Activated T-cell treated with anti-CD3 and anti-CD28 coated beads, Interleukin-2, amount 50 U/mL, for 4 hours (primary cell): ENCODE data around the gene CISD3. TPM values are rescaled to one million over a fixed set of nuclear protein-coding genes. Genes with fewer than 3 reads are reported as not detected.

Experiments used
- ATAC-seq, 2 donors: fragments of 200-7000 bp; cut with Tn5 transposase; one replicate each; pipeline ENCODE4 v1.10.0; 2021
- DNase-seq: peaks from one replicate; pipeline ENCODE4 v3.0.0-alpha.2; 2020
- H3K27me3 Mint-ChIP-seq: one replicate; pipeline ENCODE4 v1.8.0; 2021; ENCODE audit warnings: low read depth, mixed read lengths
- H3K36me3 Mint-ChIP-seq: one replicate; pipeline ENCODE4 v1.8.0; 2022; ENCODE audit warnings: mixed read lengths; ENCODE audit not compliant: insufficient read depth
- H3K4me1 Mint-ChIP-seq: one replicate; pipeline ENCODE4 v1.8.0; 2021; ENCODE audit warnings: low read depth, mixed read lengths
- H3K4me3 Mint-ChIP-seq: one replicate; pipeline ENCODE4 v1.8.0; 2021; ENCODE audit warnings: mild to moderate bottlenecking, moderate library complexity, mixed read lengths
- H3K9me3 Mint-ChIP-seq: one replicate; pipeline ENCODE4 v1.8.0; 2021; ENCODE audit warnings: mixed read lengths
- total RNA-seq, 3 donors: library from RNA; stranded (reverse); gene quantifications; one replicate each; pipeline ENCODE4 v1.2.1, GENCODE V29; 2021

Gene CISD3
- total RNA-seq, 3 donors from 2014 or later, result 47.2 to 73.3 (median 67.8) TPM

- Mint-ChIP-seq H3K27me3 (no peaks in the 10 kb centered on the region), H3K36me3 (peaks cover 18% of the 10 kb centered on the region), H3K4me3 (peak overlapping the region; percentile 97), H3K4me1 (peaks cover 45% of the 10 kb centered on the region), H3K9me3 (peaks cover 5% of the 10 kb centered on the region)
- DNase-seq (peak; percentile 84), ATAC-seq (peak; percentile 2 to 7)
Measured at GRCh38 chr17:38703742-38704605, 26.2 kb upstream of the CISD3 start.

DNA sequence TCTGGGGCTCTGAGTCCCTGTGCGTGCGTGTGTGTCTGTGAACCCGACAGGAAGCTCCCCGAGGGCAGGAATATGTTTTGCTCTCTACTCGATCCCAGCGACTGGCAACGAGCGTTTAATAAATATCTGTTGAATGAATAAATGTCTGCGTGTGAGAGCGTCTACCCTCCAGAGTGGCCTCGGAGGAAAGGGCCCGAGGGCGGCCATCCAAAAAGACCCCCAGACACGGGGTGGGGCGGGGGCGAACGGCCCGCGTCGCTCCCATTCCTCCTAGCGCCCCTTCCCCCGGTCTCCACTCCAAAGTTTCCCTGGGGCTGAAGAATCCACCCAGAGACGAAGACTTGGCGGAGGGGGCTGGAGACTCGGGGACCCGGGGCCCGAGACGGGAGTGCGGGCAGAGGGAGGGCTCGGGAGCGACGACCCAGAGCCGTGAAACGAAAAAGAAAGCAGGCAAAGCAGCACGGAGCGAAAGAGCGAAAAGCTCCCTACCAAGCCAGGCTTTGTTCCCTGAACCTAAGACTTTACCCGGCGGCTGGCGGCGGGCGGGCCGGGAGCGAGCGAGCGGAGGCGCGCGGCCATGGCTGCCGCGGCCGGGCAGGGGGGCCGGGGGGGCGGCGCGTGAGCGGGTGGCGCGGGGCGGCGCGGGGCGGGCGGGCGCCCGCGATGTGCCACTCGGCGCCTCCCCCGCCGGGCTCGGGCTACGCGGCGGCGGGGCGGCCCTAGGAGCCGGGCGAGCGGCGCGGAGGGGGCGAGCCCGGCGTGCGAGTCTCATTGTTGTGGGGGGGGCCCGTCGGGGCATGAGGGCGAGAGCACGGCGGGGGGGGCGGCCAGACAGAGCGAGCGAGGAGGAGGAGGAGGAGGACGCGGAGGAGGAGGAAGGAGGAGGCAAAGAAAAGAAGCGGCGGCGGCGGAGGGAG, 25.3 kb upstream of the CISD3 start, which contains the start of gene MLLT6:
Gene MLLT6, plus strand, starts transcription at position 668 of the 917 bp plus-strand sequence. CDS start 360 bp downstream, outside the sequence.
- Mint-ChIP-seq H3K27me3 (no peaks in the 10 kb centered on the region), H3K4me1 (peaks cover 44% of the 10 kb centered on the region)

DNA sequence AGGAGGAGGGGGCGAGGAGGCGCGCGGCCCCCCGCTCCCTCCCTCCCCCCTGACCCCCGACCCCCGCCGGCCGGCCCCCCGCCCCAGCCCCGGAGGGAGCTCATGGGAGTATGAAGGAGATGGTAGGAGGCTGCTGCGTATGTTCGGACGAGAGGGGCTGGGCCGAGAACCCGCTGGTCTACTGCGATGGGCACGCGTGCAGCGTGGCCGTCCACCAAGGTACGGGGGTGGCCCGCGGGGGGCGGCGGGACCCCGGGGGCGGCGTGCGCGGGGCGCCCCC, 24.7 kb upstream of the CISD3 start:
- H3K4me3 Mint-ChIP-seq, result peak overlapping the region; percentile 97
- no peaks in the 10 kb centered on the region for H3K27me3 Mint-ChIP-seq
- peaks cover 44% of the 10 kb centered on the region for H3K4me1 Mint-ChIP-seq
- peaks cover 1% of the 10 kb centered on the region for H3K9me3 Mint-ChIP-seq
- H3K36me3 Mint-ChIP-seq, result peaks cover 31% of the 10 kb centered on the region
- DNase-seq, result no peak
- no peak for ATAC-seq

More for the DNA sequence above, 25.3 kb upstream of the CISD3 start, which contains the start of gene MLLT6:
- H3K9me3 Mint-ChIP-seq, result peaks cover 5% of the 10 kb centered on the region
- H3K36me3 Mint-ChIP-seq, result peaks cover 25% of the 10 kb centered on the region
- peak; percentile 88 for DNase-seq
- peak; percentile 9 to 11 for ATAC-seq
- H3K4me3 Mint-ChIP-seq, result peak within 1 kb of the TSS; percentile 97

DNA sequence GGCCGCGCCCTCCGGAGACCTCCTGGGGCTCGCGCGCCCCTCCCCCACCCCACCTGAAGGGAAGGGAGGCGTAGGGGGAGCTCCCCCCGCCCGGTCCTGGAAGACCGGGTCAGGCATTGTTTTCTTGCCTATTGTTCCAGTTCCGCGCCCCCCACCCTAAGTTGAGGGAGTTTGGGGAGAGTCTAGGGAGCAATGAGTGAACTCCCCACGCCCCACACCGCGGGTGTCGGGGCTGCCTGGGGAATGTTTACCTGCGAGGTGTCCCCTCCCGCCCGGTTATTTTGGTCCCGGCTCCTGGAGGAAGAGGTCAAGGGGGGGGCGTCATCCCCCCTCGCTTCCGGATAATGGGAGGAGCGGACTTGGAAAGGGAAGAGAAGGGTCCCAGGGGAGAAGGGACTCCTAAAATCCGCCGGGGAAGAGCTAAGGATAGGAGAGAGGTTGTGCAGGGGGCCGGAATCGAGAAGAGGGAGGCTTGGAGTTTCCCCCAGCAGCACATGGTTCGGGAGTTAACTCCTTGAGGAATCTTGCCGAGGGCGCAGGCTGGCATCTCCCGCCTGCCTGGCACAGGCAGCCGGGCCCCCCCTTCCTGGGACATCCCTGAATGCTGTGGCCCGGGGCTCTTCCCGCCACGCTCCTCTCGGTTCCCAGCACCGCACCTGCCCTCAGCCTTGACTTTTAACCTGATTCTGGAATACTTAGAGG, 24.2 kb upstream of the CISD3 start:
- no peaks in the 10 kb centered on the region for H3K9me3 Mint-ChIP-seq
- peak overlapping the region; percentile 97 for H3K4me3 Mint-ChIP-seq
- H3K4me1 Mint-ChIP-seq, result peaks cover 41% of the 10 kb centered on the region
- H3K36me3 Mint-ChIP-seq, result peaks cover 36% of the 10 kb centered on the region
- DNase-seq (peak; percentile 47), ATAC-seq (no peak)
- no peaks in the 10 kb centered on the region for H3K27me3 Mint-ChIP-seq

DNA sequence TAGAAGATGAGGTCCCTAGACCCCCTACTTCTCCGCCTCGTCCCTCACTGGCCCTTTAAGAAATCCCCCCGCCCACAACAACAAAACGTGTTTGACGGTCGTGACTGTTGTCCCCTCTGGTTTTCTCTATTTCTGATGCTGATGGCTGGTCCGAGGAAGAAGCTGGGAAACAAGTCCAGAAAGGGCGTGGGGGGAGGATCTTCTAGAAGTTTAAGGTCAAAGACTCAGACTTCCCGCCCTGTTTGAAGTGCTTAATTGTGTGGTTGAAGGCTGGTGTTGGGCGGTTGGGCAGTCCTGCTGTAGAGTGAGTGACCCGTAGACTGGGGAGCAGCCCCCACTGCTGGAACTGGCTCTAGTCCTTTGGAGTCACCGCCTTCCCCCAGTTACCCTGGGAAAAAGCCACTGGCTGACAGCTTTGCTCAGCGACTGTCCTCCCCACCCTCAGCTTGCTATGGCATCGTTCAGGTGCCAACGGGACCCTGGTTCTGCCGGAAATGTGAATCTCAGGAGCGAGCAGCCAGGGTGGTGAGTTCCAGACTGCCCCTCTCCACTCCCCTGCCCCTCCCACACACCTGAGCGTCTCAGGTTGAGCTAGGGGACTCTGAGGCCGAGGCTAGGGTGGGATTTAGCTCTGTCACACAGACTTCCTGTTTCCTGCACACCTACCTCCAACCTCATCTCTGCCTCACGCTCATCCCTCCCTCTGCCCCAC, 23.5 kb upstream of the CISD3 start:
- Mint-ChIP-seq H3K4me3 (peak overlapping the region; percentile 97), H3K4me1 (peaks cover 42% of the 10 kb centered on the region), H3K9me3 (no peaks in the 10 kb centered on the region), H3K36me3 (peaks cover 40% of the 10 kb centered on the region), H3K27me3 (no peaks in the 10 kb centered on the region)
- no peak for ATAC-seq
- peak; percentile 54 for DNase-seq

GRCh38 chr17:38707678-38708351, 22.3 kb upstream of the CISD3 start:
- peaks cover 41% of the 10 kb centered on the region for H3K36me3 Mint-ChIP-seq
- H3K9me3 Mint-ChIP-seq, result no peaks in the 10 kb centered on the region
- peak overlapping the region; percentile 97 for H3K4me3 Mint-ChIP-seq
- ATAC-seq (no peak), DNase-seq (no peak)
- no peaks in the 10 kb centered on the region for H3K27me3 Mint-ChIP-seq
- H3K4me1 Mint-ChIP-seq, result peaks cover 40% of the 10 kb centered on the region

GRCh38 chr17:38709104-38709820, 20.9 kb upstream of the CISD3 start:
- Mint-ChIP-seq H3K27me3 (no peaks in the 10 kb centered on the region), H3K9me3 (no peaks in the 10 kb centered on the region), H3K4me1 (peaks cover 43% of the 10 kb centered on the region), H3K4me3 (no peak overlapping the region), H3K36me3 (peaks cover 47% of the 10 kb centered on the region)
- ATAC-seq (no peak), DNase-seq (no peak)

DNA sequence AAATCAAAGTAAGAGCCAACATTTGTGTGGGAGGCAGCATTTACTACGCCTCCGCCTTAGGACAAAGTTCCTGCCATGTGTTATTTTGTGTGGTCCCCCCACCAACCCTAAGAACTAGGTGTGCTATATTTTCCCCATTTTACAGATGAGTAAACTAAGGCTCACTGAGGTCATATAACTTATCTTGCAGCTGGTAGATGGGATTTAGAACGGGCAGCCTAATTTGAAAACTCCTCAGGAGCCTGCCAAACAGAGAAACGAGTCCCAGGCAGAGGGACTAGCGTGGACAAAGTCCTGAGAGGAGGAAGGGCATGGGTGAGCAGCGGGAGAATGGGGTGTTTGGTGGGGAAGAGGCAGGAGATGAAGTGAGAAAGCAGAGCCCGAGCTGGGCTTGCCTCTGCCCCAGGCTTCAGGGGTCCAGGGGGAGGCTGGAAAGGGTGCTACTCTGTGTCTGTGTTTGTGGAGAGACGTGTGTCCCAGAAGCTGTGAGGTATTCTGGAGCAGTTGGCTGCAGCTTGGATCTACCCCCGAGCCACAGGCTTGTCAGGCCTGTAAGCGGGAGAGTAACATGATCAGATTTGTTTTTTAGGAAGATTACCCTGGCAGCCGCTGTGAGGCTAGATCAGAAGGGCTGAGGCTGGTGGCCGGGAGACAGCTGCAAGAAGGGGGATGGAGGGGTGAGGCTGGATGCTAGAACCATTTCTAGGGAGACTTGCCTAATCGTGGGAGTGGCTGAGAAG, 20.1 kb upstream of the CISD3 start:
- Mint-ChIP-seq H3K36me3 (peaks cover 50% of the 10 kb centered on the region), H3K9me3 (no peaks in the 10 kb centered on the region), H3K4me3 (peak overlapping the region; percentile 37), H3K4me1 (peaks cover 49% of the 10 kb centered on the region), H3K27me3 (no peaks in the 10 kb centered on the region)
- no peak for ATAC-seq
- no peak for DNase-seq

DNA sequence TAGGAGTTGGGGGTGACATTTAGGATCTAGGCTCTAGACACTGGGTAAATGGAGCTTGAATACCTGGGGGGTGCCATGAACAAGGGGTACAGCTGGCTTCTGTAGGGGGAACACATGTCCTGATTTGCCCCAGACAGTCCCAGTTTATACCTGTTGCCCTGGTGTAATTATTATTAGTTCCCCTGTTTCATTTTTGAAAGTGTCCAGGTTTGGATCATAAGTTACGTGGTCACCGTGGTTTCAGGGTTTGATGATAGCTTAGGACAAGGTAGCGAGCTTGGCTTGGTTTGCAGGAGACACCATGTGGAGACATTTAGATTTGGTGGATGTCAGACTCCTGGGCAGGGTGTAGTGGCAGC, 19.6 kb upstream of the CISD3 start:
- DNase-seq, result no peak
- Mint-ChIP-seq H3K36me3 (peaks cover 54% of the 10 kb centered on the region), H3K9me3 (no peaks in the 10 kb centered on the region), H3K27me3 (no peaks in the 10 kb centered on the region), H3K4me1 (peaks cover 55% of the 10 kb centered on the region), H3K4me3 (peak overlapping the region; percentile 37)
- no peak for ATAC-seq

GRCh38 chr17:38710985-38711384, 19.2 kb upstream of the CISD3 start:
- peaks cover 59% of the 10 kb centered on the region for H3K4me1 Mint-ChIP-seq
- peaks cover 56% of the 10 kb centered on the region for H3K36me3 Mint-ChIP-seq
- ATAC-seq (no peak), DNase-seq (no peak)
- no peaks in the 10 kb centered on the region for H3K9me3 Mint-ChIP-seq
- H3K27me3 Mint-ChIP-seq, result no peaks in the 10 kb centered on the region
- H3K4me3 Mint-ChIP-seq, result no peak overlapping the region

DNA sequence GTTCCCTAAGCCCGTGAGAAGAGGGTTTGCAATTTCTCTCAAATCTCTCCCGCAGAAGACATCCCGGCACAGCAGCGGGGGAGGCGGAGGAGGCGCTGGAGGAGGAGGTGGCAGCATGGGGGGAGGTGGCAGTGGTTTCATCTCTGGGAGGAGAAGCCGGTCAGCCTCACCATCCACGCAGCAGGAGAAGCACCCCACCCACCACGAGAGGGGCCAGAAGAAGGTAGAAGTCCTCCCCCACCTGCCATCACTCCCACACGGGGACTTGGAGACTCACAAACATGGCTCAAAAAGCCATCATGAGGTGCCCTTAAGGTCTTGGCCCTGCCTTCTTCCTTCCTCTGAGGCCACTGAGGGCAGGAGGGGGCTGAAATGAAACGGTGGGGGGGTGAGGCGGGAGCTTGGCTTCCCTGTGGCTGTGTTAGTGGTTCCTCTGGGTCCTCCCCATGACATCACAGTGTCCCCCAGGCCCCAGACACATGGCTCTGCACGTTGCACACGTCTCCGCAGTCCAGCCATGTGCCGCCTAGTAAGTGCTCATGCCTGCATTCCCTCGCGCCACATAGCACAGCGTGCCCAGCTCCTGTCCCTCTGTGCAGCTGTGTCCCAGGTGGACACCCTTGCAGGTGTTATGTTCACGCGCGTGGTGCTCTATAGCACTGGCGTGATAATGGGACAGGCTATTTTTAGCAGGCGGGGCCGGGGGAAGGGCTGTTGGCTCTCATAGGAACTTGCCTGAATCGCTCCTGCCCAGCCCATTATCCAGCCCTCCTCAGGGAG, 18.2 kb upstream of the CISD3 start:
- Mint-ChIP-seq H3K36me3 (peaks cover 56% of the 10 kb centered on the region), H3K4me1 (peaks cover 60% of the 10 kb centered on the region)
- no peak for DNase-seq

GRCh38 chr17:38712593-38712992, 17.5 kb upstream of the CISD3 start:
- no peaks in the 10 kb centered on the region for H3K9me3 Mint-ChIP-seq
- no peak overlapping the region for H3K4me3 Mint-ChIP-seq
- no peaks in the 10 kb centered on the region for H3K27me3 Mint-ChIP-seq
- no peak for DNase-seq
- H3K36me3 Mint-ChIP-seq, result peaks cover 52% of the 10 kb centered on the region
- H3K4me1 Mint-ChIP-seq, result peaks cover 54% of the 10 kb centered on the region
- no peak for ATAC-seq

More for the DNA sequence above, 18.2 kb upstream of the CISD3 start:
- H3K4me3 Mint-ChIP-seq, result no peak overlapping the region
- ATAC-seq, result no peak
- H3K27me3 Mint-ChIP-seq, result no peaks in the 10 kb centered on the region
- no peaks in the 10 kb centered on the region for H3K9me3 Mint-ChIP-seq
